Urinary bladder (tissue), 4 donors: ENCODE measurements around the gene FNDC3B. TPM values are rescaled to one million over a fixed set of nuclear protein-coding genes. Genes with fewer than 3 reads are reported as not detected.

Experiments
- DNase-seq: peaks from one replicate; pipeline ENCODE4 v3.0.0-alpha.2; 2015; ENCODE audit errors: extremely low spot score
- H3K27ac ChIP-seq: one replicate; pipeline ENCODE4 v1.5.1; 2013; ENCODE audit warnings: low read depth, mild to moderate bottlenecking, moderate library complexity
- H3K36me3 ChIP-seq: one replicate; pipeline ENCODE4 v1.6.1; 2013; ENCODE audit warnings: mild to moderate bottlenecking, moderate library complexity; ENCODE audit not compliant: insufficient read depth
- H3K4me1 ChIP-seq: one replicate; pipeline ENCODE4 v1.6.1; 2013; ENCODE audit warnings: mild to moderate bottlenecking, moderate library complexity; ENCODE audit not compliant: insufficient read depth
- H3K4me3 ChIP-seq: one replicate; pipeline ENCODE4 v1.5.1; 2013; ENCODE audit warnings: low read depth, low read length
- WGBS: extraction: QIAGEN DNeasy Blood & Tissue Kit; methylation state at CpG from one replicate; pipeline ENCODE4 v1.1.7; 2013; 5-methylcytosine and 5-hydroxymethylcytosine counted together
- polyA plus RNA-seq: library from polyadenylated mRNA; stranded (reverse); fragments of 200-250 nt; gene quantifications from one replicate; pipeline ENCODE4 v1.2.3, GENCODE V29; 2013
- total RNA-seq: library from RNA; depleted of rRNA; stranded (reverse); fragments of >200 nt; gene quantifications from one replicate; pipeline ENCODE4 v1.2.3, GENCODE V29; 2014
- donor health status: healthy with polysubstance abuse.
- donor health status: healthy.

FNDC3B gene
- total and polyA plus RNA-seq, 2 donors, result 22.0 to 228 TPM

GRCh38 chr3:172078244-172078643 is 38.9 kb downstream of the FNDC3B start:
- H3K4me1 ChIP-seq, result no peaks in the 10 kb centered on the region
- 73% methylated on average over 4 of the region's 4 CpGs for WGBS
- no peak overlapping the region for H3K27ac ChIP-seq

GRCh38 chr3:172078721-172079120 is 39.3 kb downstream of the FNDC3B start:
- Histone ChIP-seq H3K4me3 (no peak overlapping the region), H3K27ac (no peak overlapping the region), H3K36me3 (no peaks in the 10 kb centered on the region), H3K4me1 (no peaks in the 10 kb centered on the region)
- WGBS, result 84% methylated on average over 6 of the region's 6 CpGs
- no peak for DNase-seq

More at GRCh38 chr3:172078244-172078643, 38.9 kb downstream of the FNDC3B start:
- Histone ChIP-seq H3K36me3 (no peaks in the 10 kb centered on the region), H3K4me3 (no peak overlapping the region)
- no peak for DNase-seq

GRCh38 chr3:172079326-172079976 is 40.1 kb downstream of the FNDC3B start:
- H3K27ac ChIP-seq, result no peak overlapping the region
- 81% methylated on average over 3 of the region's 3 CpGs for WGBS
- DNase-seq, result no peak
- H3K36me3 ChIP-seq, result no peaks in the 10 kb centered on the region
- no peak overlapping the region for H3K4me3 ChIP-seq
- no peaks in the 10 kb centered on the region for H3K4me1 ChIP-seq

- no peak for DNase-seq
- Histone ChIP-seq H3K4me1 (no peaks in the 10 kb centered on the region), H3K27ac (no peak overlapping the region), H3K4me3 (no peak overlapping the region), H3K36me3 (no peaks in the 10 kb centered on the region)
- 95% methylated on average over 1 of the region's 1 CpG for WGBS
These were observed 41.1 kb downstream of the FNDC3B start for GRCh38 chr3:172080503-172080902.

- DNase-seq, result no peak
- 23% methylated on average over 5 of the region's 5 CpGs for WGBS
- H3K36me3 ChIP-seq, result no peaks in the 10 kb centered on the region
- H3K4me3 ChIP-seq, result no peak overlapping the region
- no peak overlapping the region for H3K27ac ChIP-seq
- H3K4me1 ChIP-seq, result no peaks in the 10 kb centered on the region
These were observed 42.9 kb downstream of the FNDC3B start for GRCh38 chr3:172082269-172082668.

- WGBS, result 88% methylated on average over 5 of the region's 5 CpGs
- H3K4me1 ChIP-seq, result no peaks in the 10 kb centered on the region
- peak overlapping the region; percentile 40 for H3K27ac ChIP-seq
- no peak overlapping the region for H3K4me3 ChIP-seq
- DNase-seq, result no peak
- no peaks in the 10 kb centered on the region for H3K36me3 ChIP-seq
These were observed 43.6 kb downstream of the FNDC3B start for GRCh38 chr3:172082820-172083513.

- H3K27ac ChIP-seq, result no peak overlapping the region
- H3K4me1 ChIP-seq, result peaks cover 3% of the 10 kb centered on the region
- H3K36me3 ChIP-seq, result no peaks in the 10 kb centered on the region
- DNase-seq, result no peak
- no peak overlapping the region for H3K4me3 ChIP-seq
- WGBS, result 90% methylated on average over 8 of the region's 8 CpGs
These were observed 44.6 kb downstream of the FNDC3B start for GRCh38 chr3:172083995-172084409.

GRCh38 chr3:172084871-172085556 is 45.6 kb downstream of the FNDC3B start:
- H3K27ac ChIP-seq, result no peak overlapping the region
- DNase-seq, result no peak
- H3K4me3 ChIP-seq, result no peak overlapping the region
- peaks cover 4% of the 10 kb centered on the region for H3K4me1 ChIP-seq
- WGBS, result 81% methylated on average over 5 of the region's 5 CpGs
- H3K36me3 ChIP-seq, result no peaks in the 10 kb centered on the region

GRCh38 chr3:172085557-172085895 is 46.1 kb downstream of the FNDC3B start:
- WGBS, result 76% methylated on average over 2 of the region's 2 CpGs
- H3K36me3 ChIP-seq, result no peaks in the 10 kb centered on the region
- no peak overlapping the region for H3K4me3 ChIP-seq
- peaks cover 4% of the 10 kb centered on the region for H3K4me1 ChIP-seq
- no peak overlapping the region for H3K27ac ChIP-seq
- DNase-seq, result no peak

- H3K4me3 ChIP-seq, result no peak overlapping the region
- no peaks in the 10 kb centered on the region for H3K36me3 ChIP-seq
- no peak for DNase-seq
- 97% methylated on average over 1 of the region's 1 CpG for WGBS
- H3K4me1 ChIP-seq, result peaks cover 4% of the 10 kb centered on the region
- H3K27ac ChIP-seq, result no peak overlapping the region
These were observed 46.7 kb downstream of the FNDC3B start for GRCh38 chr3:172086071-172086470.

- 87% methylated on average over 4 of the region's 4 CpGs for WGBS
- H3K4me1 ChIP-seq, result peaks cover 4% of the 10 kb centered on the region
- H3K4me3 ChIP-seq, result no peak overlapping the region
- DNase-seq, result no peak
- no peaks in the 10 kb centered on the region for H3K36me3 ChIP-seq
- H3K27ac ChIP-seq, result no peak overlapping the region
These were observed 47.8 kb downstream of the FNDC3B start for GRCh38 chr3:172087198-172087597.

GRCh38 chr3:172087602-172088580 is 48.5 kb downstream of the FNDC3B start:
- H3K36me3 ChIP-seq, result no peaks in the 10 kb centered on the region
- H3K4me3 ChIP-seq, result no peak overlapping the region
- no peak overlapping the region for H3K27ac ChIP-seq
- H3K4me1 ChIP-seq, result peaks cover 4% of the 10 kb centered on the region
- WGBS, result 79% methylated on average over 7 of the region's 7 CpGs
- no peak for DNase-seq

- DNase-seq, result no peak
- peaks cover 4% of the 10 kb centered on the region for H3K4me1 ChIP-seq
- no peaks in the 10 kb centered on the region for H3K36me3 ChIP-seq
- no peak overlapping the region for H3K4me3 ChIP-seq
- 56% methylated on average over 4 of the region's 4 CpGs for WGBS
- no peak overlapping the region for H3K27ac ChIP-seq
These were observed 49.9 kb downstream of the FNDC3B start for GRCh38 chr3:172089250-172089649.
